ENCODE measurements around the gene TCN1. TPM values are rescaled to one million over a fixed set of nuclear protein-coding genes. Genes with fewer than 3 reads are reported as not detected.

TCN1 gene
- total and polyA plus RNA-seq, 2 of the 8 experiments (the other 6 are each of a cell fraction or from before 2014, with no cell fraction given): not detected

DNA sequence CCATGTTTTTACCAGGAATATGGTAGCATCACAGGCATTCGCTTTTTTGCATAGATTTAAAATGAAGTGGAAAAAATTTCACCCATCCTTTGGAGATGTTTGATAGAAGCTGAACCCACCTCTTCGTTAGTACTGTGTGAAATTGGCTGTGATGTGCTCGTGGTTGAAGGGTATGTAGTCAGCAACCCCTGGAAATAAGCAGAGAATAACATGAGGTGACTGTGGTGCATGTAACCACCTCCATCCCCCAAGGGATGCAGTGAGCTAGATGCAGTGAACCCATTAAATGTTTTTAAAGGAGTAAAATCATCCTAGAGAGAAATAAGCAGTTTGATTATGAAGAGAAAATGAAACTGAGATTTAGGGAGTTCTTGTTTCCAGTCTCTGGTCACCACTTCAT, 36.9 kb downstream of the TCN1 start (continued):
- TF ChIP-seq KDM4A (IDR thresholded peaks at IDR 0.05; ENCODE audit: low read depth, low read length, severe bottlenecking) (no peak), CEBPB (IDR thresholded peaks at IDR 0.05; ENCODE audit: low read depth, low read length) (no peak)
- TF ChIP-seq, protein P1, sequence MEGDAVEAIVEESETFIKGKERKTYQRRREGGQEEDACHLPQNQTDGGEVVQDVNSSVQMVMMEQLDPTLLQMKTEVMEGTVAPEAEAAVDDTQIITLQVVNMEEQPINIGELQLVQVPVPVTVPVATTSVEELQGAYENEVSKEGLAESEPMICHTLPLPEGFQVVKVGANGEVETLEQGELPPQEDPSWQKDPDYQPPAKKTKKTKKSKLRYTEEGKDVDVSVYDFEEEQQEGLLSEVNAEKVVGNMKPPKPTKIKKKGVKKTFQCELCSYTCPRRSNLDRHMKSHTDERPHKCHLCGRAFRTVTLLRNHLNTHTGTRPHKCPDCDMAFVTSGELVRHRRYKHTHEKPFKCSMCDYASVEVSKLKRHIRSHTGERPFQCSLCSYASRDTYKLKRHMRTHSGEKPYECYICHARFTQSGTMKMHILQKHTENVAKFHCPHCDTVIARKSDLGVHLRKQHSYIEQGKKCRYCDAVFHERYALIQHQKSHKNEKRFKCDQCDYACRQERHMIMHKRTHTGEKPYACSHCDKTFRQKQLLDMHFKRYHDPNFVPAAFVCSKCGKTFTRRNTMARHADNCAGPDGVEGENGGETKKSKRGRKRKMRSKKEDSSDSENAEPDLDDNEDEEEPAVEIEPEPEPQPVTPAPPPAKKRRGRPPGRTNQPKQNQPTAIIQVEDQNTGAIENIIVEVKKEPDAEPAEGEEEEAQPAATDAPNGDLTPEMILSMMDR (IDR thresholded peaks at IDR 0.05; ENCODE audit: control extremely low read depth in 1 of 3, insufficient read depth in 1 of 3, low read depth in 1 of 3, low read length in 3 of 3): no peak

Measured in H1 (cell line).